ENCODE measurements around the gene ZNF484.
"Not testable (repeated sequence)": the region's sequence is repeated elsewhere in the genome, so short reads cannot be mapped to it uniquely, and the experiment has no call there.

ZNF484 gene

GRCh38 chr9:92857236-92857635 is 20.6 kb downstream of the ZNF484 start:
- no peak for DNase-seq

DNA sequence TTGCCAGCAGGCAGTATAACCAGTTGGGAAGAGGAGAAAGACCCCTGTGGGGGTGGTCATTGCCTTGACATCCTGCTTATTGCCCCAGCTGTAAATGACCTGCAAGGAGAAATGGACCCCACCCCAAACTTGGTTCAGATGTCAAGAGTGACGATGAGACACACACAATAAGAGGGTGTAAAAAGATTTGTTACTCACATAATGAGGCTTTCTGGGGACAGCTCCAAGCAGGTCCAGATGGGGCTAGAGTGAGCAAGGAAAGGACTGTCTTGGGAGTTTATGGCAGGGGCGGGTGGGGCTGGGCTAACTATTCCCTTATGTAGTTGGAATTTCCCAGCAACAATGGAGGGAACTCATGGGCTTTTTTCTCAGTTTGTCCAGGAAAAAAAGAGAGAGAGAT is 24.1 kb downstream of the ZNF484 start:
- no peak for DNase-seq

GRCh38 chr9:92850898-92851297 is 26.9 kb downstream of the ZNF484 start:
- no peak for DNase-seq

DNA sequence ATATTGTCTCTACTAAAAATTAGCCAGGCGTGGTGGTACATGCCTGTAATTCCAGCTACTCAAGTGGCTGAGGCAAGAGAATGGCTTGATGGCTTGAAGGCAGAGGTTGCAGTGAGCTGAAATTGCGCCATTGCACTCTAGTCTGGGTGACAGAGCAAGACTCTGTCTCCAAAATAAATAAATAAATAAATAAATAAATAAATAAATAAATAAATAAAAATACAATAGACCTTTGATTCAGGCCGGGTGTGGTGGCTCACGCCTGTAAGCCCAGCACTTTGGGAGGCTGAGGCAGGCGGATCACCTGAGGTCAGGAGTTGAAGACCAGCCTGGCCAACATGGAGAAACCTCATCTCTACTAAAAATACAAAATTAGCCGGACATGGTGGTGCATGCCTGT is 29.1 kb downstream of the ZNF484 start:
- DNase-seq, result not testable (repeated sequence)

- DNase-seq, result no peak
Measured at GRCh38 chr9:92846662-92847145, 31.1 kb downstream of the ZNF484 start.

- not testable (repeated sequence) for DNase-seq
Measured at GRCh38 chr9:92838411-92838810, 39.4 kb downstream of the ZNF484 start.

GRCh38 chr9:92837191-92837590 is 40.6 kb downstream of the ZNF484 start:
- DNase-seq, result no peak

- no peak for DNase-seq
Measured at GRCh38 chr9:92829420-92829819, 48.4 kb downstream of the ZNF484 start.

DNA sequence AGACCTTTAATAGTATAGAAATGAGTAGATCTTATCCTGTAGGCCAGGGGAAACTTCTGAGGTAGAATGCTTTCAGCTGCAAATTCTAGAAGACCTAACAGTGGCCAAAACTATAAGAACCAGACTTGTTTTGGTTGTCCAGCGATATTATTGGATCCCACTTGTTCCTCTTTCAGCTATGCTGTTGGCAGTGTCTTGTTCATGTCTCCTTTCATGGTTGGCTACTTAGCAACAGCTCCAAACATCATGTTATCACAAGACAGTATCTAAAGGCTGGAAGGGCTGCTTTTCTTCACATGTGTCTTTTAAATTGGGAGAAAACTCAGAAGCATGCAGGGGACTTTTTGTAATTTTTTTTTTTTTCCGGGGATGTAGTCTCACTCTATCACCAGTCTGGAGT is 52.8 kb downstream of the ZNF484 start:
- DNase-seq, result not testable (repeated sequence)

DNA sequence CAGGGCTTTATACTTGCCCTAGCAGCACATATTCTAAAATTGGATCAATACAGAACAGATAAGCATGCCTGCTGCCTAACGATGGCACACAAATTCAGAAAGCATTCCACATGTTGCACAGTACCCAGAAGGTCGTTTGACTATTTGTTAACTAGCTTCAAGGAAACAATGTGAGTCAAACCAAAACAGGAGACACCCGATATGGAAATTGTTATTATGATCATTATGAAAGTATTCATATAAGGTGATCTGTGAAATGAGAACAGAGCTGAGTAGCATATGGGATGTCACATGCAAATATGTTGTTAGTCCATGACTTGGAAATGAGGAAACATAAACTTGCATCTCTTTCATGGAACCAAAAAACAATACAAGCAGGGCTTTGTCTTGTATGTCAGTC is 56.9 kb downstream of the ZNF484 start:
- DNase-seq, result no peak

DNA sequence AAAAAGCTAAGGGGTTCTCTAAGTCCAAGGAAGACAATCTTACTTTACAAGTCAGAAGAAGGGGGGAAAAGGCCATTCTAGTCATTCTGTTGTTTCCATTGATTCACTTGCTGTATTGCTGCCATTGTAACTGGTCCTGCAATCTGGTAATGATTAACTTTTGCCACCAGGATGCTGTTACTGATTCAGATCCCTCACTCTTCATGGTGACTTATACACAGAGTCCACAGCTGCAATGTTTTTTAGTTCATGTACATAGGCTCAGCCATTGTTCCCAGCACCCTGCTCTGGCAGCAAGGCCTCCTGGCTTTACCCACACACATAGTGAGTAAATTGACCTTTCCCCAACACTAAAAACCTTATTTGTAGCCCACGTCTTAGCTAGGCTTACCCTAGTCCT is 57.9 kb downstream of the ZNF484 start:
- DNase-seq, result not testable (repeated sequence)

GRCh38 chr9:92809629-92810326 is 68.1 kb downstream of the ZNF484 start:
- not testable (repeated sequence) for DNase-seq

DNA sequence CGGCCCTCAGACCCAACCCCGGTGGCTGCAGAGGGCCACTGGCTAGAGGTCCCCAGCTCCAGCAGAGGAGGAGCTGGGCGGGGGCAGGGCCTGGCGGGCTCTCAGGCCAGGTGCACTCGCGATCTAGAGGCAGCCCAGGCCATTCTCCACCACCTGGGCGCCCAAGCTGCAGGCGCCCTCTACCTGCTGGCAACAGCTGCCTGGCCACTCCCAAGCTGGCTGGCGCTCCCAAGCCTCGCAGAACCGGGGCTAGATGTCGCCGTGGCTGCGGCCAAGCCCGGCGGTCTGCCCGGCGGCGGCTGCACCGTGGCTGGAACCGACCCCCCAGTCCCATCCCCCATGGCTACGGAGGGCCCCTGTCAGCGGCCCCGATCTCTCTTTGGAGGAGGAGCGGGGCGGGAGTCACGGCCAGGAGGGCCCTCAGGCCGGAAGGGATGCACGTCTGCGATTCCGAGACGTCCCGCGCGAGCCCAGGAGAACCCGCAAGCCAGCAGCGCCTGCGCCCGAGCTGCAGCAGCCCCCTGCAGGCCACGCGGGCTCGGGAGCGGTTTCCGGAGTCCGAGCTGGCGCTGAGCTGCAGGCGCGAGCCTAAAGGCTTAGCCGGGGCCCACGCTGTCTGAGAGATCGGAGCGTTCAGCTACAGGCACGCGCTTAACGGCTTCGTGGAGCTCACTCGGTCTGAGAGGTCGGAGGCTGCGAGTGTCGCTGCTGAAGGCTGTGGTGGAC is 68.9 kb downstream of the ZNF484 start:
- peak; percentile 79 for DNase-seq

DNA sequence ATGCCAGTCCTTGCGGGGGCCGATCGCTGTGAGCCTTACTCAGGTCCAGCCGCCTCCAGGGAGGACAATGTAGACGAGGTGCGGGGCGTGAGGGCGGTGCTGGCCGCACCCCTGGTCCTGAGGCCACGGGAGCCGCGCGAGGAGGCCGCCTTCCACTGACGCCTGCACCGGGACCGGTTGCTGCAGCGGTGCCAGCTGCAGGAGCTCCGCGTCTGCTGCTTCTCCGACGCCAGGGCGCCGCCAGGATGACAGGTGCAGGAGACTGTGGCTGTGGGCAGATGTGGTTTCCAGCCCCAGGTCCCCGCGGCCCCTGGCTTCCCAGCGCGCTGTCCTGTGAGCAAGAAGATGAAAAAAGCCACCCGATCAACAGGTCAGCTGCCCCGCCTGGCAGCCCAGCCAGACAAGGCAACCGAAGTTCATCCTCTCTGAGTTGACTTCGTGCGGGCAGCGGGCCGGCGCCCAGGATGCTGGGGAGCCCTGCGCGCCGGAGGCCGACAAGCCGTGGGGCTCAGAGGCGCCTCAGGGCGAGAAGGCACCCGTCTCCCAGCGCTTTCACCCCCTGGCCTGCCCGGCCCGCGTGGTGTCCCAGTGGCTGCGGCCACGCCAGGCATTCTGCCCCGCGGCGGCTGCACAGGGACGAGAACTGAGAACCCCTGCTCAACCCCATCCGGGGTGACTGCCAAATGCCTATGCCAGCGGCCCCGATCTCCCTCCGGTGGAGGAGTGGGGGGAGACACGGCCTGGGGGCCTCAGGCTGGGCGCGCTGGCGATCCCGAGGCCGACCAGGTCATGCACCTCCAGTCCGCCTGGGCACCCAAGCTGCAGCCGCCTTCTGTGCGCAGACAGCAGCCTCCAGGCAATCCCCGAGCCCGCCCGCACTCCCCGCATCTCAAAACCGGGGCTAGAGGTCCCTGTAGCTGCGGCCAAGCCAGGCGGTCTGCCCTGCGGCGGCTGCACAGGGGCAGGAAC is 69.8 kb downstream of the ZNF484 start:
- peak; percentile 53 for DNase-seq

- DNase-seq, result peak; percentile 27
Measured at GRCh38 chr9:92807031-92807756, 70.6 kb downstream of the ZNF484 start.

DNA sequence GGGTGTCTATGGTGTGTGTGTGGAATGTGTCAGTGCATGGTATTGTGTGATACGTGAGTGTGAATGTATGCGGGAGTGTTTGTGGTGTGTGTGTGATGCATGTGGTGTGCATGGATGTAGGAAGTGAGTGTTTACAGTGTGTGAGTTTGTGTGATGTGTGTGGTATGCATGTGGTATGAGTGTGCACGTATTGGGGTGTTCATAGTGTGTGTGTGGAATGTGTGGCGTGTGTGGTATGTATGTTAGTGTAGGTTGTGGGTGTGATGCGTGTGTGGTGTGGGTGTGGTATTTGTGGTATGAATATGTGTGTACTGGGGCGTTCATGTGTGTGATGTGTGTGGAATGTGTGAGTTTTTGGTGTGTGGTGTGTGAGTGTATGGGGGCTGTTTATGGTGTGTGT is 73.1 kb downstream of the ZNF484 start:
- no peak for DNase-seq

DNA sequence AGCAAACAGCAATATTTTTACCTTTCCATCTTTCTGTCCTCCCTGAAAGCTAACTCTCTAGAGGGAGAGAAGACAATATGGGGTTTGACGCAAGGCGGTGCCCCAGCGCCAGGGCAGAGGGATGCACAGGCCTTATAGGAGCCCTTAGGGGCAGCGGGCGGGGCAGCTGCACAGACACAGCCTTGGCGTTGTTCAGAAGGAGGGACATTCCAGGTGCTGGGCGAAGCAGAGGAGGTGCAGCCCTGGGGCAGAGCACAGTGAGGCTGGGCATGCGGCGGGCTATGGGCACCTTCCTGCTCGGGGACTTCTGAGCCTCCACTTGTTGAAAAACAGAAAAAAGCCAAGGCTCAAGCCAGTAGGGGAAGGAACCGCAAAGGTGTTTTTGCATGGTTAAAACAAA is 79.5 kb downstream of the ZNF484 start:
- DNase-seq, result no peak

DNA sequence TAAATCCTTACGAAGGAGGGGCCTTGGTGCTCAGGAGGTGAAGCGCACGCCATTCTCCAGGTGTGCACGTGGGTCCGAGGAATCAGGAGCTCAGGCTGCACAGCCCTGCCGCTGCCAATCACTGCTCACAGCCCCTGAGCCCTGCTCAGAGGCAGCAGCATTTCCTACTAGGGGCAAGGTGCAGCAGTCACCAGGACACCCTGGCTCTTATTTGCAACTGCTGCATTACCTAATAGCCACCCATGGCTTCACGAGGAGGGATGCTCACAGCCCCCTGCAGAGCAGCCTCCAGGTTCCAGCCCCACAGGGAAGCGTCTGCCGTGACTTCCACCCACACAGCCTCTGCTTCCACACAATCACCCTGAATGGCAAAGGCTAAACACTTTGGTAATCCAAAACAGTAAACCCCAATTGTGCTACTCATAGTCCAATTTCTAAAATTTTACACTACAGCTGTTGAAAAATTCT is 81.5 kb downstream of the ZNF484 start:
- DNase-seq, result not testable (repeated sequence)

DNA sequence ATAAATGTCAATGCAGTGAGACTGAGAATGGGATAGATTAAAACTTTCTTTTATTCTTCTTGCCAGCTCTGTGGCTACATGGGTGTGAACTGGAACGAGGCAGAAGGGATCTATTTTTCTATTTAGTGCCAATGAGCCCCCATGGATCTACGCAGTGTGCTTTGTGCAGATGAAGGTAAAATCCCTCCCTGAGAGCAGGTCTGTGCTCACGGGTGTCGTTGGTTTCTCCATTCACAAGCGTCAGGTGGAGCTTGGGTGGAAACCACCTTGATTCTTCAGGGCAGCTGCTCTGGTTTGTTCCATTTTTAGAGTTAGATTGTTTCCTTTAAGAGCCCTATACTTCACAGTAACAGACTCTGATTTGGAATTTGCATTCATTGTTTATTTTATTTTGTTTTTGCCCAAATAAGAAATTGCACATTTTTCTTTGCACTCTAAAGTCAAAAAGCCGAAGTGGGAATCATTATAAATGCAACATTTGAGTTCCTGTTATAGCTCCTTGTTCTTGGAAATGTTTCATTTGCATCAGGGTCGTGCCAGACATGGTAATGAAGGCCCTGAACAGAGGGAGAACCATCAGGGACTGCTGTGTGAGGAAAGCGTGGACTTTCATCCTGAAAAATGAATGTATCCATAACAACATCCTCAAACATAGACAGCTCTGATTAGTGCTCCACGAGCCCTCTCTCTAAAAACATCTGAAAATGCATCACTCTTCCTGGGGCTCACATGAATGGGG is 82.1 kb downstream of the ZNF484 start:
- no peak for DNase-seq
